Panc1 (cell line): ENCODE measurements around the gene HPCAL1. TPM values are rescaled to one million over a fixed set of nuclear protein-coding genes. Genes with fewer than 3 reads are reported as not detected.

Experiments used
- ATAC-seq: fragments of 200-7000 bp; cut with Tn5 transposase; 2 replicates; pipeline ENCODE4 v1.9.1; 2020; ENCODE audit warnings: mild to moderate bottlenecking, moderate library complexity
- BruUV-seq: library from RNA; stranded (reverse); fragments of 400-500 nt; replicated peaks from 2 replicates; lab custom pipeline; 2021; lab: Mats Ljungman, UMichigan
- CTCF ChIA-PET: fragments of 300-600 bp; sonication (Branson Sonifier 250); formaldehyde crosslinking; loops from one replicate; lab custom pipeline; 2022; ENCODE audit warnings: antibody characterized with exemption; lab: Charles Lee
- POLR2A ChIA-PET: fragments of 300-600 bp; sonication (Branson Sonifier 250); formaldehyde crosslinking; loops from one replicate; lab custom pipeline; 2022; ENCODE audit warnings: antibody characterized with exemption; lab: Charles Lee
- DNase-seq: peaks from one replicate; pipeline ENCODE4 v3.0.0-alpha.2; 2010; ENCODE audit warnings: low read depth, low spot score
- H3K27ac ChIP-seq: 2 replicates; pipeline ENCODE4 v1.5.1; 2011; ENCODE audit warnings: mild to moderate bottlenecking, low read length, inconsistent platforms
- H3K27me3 ChIP-seq: fragments of 200-500 bp; sonication (Bioruptor generic); 2 replicates; pipeline ENCODE4 v1.6.0; 2014; ENCODE audit warnings: low read length, inconsistent platforms; ENCODE audit not compliant: control insufficient read depth, insufficient read depth
- H3K36me3 ChIP-seq: fragments of 200-500 bp; sonication (Bioruptor generic); 2 replicates; pipeline ENCODE4 v1.5.1; 2014; ENCODE audit warnings: inconsistent platforms, mild to moderate bottlenecking, low read length, moderate library complexity; ENCODE audit not compliant: control insufficient read depth, insufficient read depth
- H3K4me1 ChIP-seq: 2 replicates; pipeline ENCODE4 v1.5.1; 2011; ENCODE audit warnings: inconsistent platforms, mild to moderate bottlenecking, low read length, moderate library complexity; ENCODE audit not compliant: control insufficient read depth, insufficient read depth
- H3K4me3 ChIP-seq, 2 experiments: 2 replicates each; pipeline ENCODE4 v1.5.1; 2011 to 2012; ENCODE audit warnings: low read depth in 2 of 2, low read length in 2 of 2, mild to moderate bottlenecking in 2 of 2, inconsistent platforms in 1 of 2, moderate library complexity in 1 of 2
- H3K9me3 ChIP-seq: fragments of 200-500 bp; sonication (Bioruptor generic); 2 replicates; pipeline ENCODE4 v1.5.1; 2014; ENCODE audit warnings: low read depth, mild to moderate bottlenecking, inconsistent platforms, low read length, moderate library complexity; ENCODE audit not compliant: control insufficient read depth, insufficient read depth
- POLR2AphosphoS5 ChIP-seq: IDR thresholded peaks from 2 replicates; pipeline ENCODE4 v1.6.1; 2012; ENCODE audit warnings: mild to moderate bottlenecking, low read depth, low read length, moderate library complexity
- SIN3A ChIP-seq: IDR thresholded peaks from 2 replicates; pipeline ENCODE4 v1.6.1; 2012; ENCODE audit warnings: low read depth, mild to moderate bottlenecking, low read length, moderate library complexity, borderline replicate concordance; ENCODE audit not compliant: insufficient read depth
- TCF7L2 ChIP-seq: IDR thresholded peaks from 2 replicates; pipeline ENCODE4 v1.6.1; 2011; ENCODE audit warnings: mild to moderate bottlenecking, low read depth, low read length, inconsistent platforms
- in situ Hi-C: cut with HindIII; loops from 2 replicates; pipeline ENCODE4 v1.10.0; 2016; ENCODE audit warnings: low sequenced_read_pairs, low pct_unique_long_range_greater_than_20kb
- intact Hi-C: fragments of 100-400 bp; cut with micrococcal nuclease; formaldehyde crosslinking; loops from one replicate; pipeline ENCODE4 v1.10.0; 2022; ENCODE audit not compliant: unreplicated experiment
- total RNA-seq: library from RNA; stranded (reverse); gene quantifications from one replicate; pipeline ENCODE4 v1.2.1, GENCODE V29; 2021; ENCODE audit not compliant: unreplicated experiment
- TF ChIP-seq, protein P1 (sequence below): fragments of 450-650 bp; IDR thresholded peaks from 2 replicates; pipeline ENCODE4 v1.5.1; 2017; ENCODE audit warnings: mild to moderate bottlenecking
- TF ChIP-seq, protein P2 (sequence below), 2 experiments: IDR thresholded peaks; 2 replicates each; pipeline ENCODE4 v1.6.1; 2011 to 2012; ENCODE audit warnings: low read depth in 2 of 2, control low read depth in 1 of 2, low read length in 1 of 2, mild to moderate bottlenecking in 1 of 2, moderate library complexity in 1 of 2; ENCODE audit not compliant: insufficient read depth in 1 of 2

HPCAL1 gene
- total RNA-seq, 1 experiment from 2014 or later = 234 TPM

DNA sequence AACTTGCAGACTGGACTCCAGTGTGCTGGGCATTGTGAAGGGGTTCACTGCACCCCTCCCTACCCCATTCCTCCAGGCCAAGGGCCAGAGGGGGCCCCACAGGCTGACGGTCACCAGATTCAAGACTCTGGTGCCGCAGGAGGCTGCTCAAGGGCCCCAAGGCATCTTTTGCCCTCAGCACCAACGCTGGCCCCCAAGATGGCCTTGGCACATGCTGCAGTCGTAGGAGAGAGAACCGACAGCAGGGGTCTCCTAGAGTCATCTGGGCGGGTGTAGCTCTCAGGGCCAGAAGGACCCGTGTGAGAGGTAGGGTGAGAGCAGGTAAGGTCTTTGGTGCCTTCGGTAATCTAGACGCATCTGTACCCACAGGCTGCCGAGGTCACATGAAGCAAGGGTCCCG lies 164.1 kb downstream of the HPCAL1 start:
- DNase-seq (no peak), ATAC-seq (no peak)
- in situ Hi-C loops (no loop called here), intact Hi-C loops (no loop called here)
- H3K9me3 ChIP-seq = no peaks in the 10 kb centered on the region
- no peaks in the 10 kb centered on the region for H3K36me3 ChIP-seq
- ChIA-PET CTCF (no interaction called here), POLR2A (no interaction called here)
- BruUV-seq = no TSS peak
- H3K27me3 ChIP-seq = no peaks in the 10 kb centered on the region
- H3K4me3 ChIP-seq = no peak overlapping the region
- no peaks in the 10 kb centered on the region for H3K4me1 ChIP-seq
- H3K27ac ChIP-seq = no peak overlapping the region
- TF ChIP-seq POLR2AphosphoS5 (no peak), SIN3A (no peak), TCF7L2 (no peak)
- TF ChIP-seq, protein P1, sequence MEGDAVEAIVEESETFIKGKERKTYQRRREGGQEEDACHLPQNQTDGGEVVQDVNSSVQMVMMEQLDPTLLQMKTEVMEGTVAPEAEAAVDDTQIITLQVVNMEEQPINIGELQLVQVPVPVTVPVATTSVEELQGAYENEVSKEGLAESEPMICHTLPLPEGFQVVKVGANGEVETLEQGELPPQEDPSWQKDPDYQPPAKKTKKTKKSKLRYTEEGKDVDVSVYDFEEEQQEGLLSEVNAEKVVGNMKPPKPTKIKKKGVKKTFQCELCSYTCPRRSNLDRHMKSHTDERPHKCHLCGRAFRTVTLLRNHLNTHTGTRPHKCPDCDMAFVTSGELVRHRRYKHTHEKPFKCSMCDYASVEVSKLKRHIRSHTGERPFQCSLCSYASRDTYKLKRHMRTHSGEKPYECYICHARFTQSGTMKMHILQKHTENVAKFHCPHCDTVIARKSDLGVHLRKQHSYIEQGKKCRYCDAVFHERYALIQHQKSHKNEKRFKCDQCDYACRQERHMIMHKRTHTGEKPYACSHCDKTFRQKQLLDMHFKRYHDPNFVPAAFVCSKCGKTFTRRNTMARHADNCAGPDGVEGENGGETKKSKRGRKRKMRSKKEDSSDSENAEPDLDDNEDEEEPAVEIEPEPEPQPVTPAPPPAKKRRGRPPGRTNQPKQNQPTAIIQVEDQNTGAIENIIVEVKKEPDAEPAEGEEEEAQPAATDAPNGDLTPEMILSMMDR = no peak
- TF ChIP-seq, protein P2, sequence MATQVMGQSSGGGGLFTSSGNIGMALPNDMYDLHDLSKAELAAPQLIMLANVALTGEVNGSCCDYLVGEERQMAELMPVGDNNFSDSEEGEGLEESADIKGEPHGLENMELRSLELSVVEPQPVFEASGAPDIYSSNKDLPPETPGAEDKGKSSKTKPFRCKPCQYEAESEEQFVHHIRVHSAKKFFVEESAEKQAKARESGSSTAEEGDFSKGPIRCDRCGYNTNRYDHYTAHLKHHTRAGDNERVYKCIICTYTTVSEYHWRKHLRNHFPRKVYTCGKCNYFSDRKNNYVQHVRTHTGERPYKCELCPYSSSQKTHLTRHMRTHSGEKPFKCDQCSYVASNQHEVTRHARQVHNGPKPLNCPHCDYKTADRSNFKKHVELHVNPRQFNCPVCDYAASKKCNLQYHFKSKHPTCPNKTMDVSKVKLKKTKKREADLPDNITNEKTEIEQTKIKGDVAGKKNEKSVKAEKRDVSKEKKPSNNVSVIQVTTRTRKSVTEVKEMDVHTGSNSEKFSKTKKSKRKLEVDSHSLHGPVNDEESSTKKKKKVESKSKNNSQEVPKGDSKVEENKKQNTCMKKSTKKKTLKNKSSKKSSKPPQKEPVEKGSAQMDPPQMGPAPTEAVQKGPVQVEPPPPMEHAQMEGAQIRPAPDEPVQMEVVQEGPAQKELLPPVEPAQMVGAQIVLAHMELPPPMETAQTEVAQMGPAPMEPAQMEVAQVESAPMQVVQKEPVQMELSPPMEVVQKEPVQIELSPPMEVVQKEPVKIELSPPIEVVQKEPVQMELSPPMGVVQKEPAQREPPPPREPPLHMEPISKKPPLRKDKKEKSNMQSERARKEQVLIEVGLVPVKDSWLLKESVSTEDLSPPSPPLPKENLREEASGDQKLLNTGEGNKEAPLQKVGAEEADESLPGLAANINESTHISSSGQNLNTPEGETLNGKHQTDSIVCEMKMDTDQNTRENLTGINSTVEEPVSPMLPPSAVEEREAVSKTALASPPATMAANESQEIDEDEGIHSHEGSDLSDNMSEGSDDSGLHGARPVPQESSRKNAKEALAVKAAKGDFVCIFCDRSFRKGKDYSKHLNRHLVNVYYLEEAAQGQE (IDR thresholded peaks at IDR 0.05; ENCODE audit: insufficient read depth in 1 of 2, low read depth in 2 of 2, low read length in 1 of 2) = no peak

- in situ Hi-C loops = no loop called here
- no peaks in the 10 kb centered on the region for H3K4me1 ChIP-seq
- H3K4me3 ChIP-seq = no peak overlapping the region
- TF ChIP-seq TCF7L2 (no peak), POLR2AphosphoS5 (no peak), SIN3A (no peak)
- TF ChIP-seq, protein P1 = no peak
- TF ChIP-seq, protein P2 (IDR thresholded peaks at IDR 0.05; ENCODE audit: insufficient read depth in 1 of 2, low read depth in 2 of 2, low read length in 1 of 2) = no peak
- BruUV-seq = no TSS peak
- no peaks in the 10 kb centered on the region for H3K36me3 ChIP-seq
- POLR2A ChIA-PET = interaction anchor here (0.6 kb wide), 1 partner anchor 60 kb away, joined by 3 read pairs; no protein-coding TSS in a partner anchor
- intact Hi-C loops = no loop called here
- ATAC-seq (0 out of 2 replicates have a peak, but pooled peaks have one; percentile 38), DNase-seq (no peak)
- no peaks in the 10 kb centered on the region for H3K9me3 ChIP-seq
- H3K27me3 ChIP-seq = no peaks in the 10 kb centered on the region
- CTCF ChIA-PET = no interaction called here
- no peak overlapping the region for H3K27ac ChIP-seq
Observed at GRCh38 chr2:10467401-10467800, 164.7 kb downstream of the HPCAL1 start.
